DOHH2 (cell line): ENCODE measurements around the gene TMEM164.

ENCODE experiments used
- CTCF ChIP-seq: fragments of 200-600 bp; sonication (generic); IDR thresholded peaks from one replicate; pipeline ENCODE4 v1.5.1; 2014; ENCODE audit warnings: antibody characterized with exemption, mild to moderate bottlenecking, low read depth, low read length; ENCODE audit not compliant: poor library complexity, severe bottlenecking
- EZH2phosphoT487 ChIP-seq: fragments of 200-600 bp; sonication (generic); IDR thresholded peaks from 2 replicates; pipeline ENCODE4 v1.6.1; 2017; ENCODE audit warnings: borderline replicate concordance, mild to moderate bottlenecking, antibody characterized with exemption, low read length, moderate library complexity, mixed read lengths

DNA sequence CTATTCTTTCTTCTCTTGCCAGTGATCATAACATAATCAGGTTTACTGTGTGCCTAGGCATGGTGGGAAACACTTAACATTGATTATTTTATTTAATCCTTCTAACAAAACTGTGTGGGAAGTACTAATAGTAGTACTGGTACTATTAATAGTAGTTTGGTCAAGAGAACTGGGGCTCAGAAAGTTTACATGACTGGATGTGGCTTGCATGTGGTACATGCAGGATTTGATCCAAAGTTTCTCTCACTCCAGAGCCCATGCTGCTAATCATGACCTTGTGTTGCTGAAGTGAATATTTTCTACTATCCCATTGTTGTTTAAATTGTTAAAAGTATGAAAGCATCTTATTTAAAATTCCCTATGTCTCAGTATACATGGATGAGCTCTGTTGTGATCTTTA lies 78.4 kb downstream of the TMEM164 start:
- TF ChIP-seq CTCF (no peak), EZH2phosphoT487 (no peak)
